CD4-positive, alpha-beta T cell treated with Interleukin-10 for 1 hour (primary cell): ENCODE data around the gene MACROD1.

Source experiments
- DNase-seq: peaks from one replicate; pipeline ENCODE4 v3.0.0-alpha.2; 2020

MACROD1 gene

GRCh38 chr11:64089493-64089892 is 76.4 kb downstream of the MACROD1 start:
- DNase-seq = no peak

DNA sequence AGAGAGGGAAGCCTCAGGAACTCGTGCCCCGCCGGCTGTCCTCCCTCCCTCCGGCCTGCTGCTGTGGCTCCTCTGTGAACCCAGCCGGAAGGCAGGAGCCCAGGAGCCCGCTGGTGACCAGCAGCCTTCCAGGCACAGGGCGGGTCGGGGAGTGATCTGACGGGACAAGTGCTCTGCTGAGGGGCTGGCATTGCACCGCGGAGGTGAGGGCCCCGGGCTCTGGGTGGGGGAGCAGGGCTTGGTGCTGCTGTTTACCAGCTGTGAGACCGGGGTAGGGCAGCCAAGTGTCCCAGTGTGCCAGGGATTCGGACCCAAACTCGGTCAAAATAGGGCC is 76.9 kb downstream of the MACROD1 start:
- no peak for DNase-seq

DNA sequence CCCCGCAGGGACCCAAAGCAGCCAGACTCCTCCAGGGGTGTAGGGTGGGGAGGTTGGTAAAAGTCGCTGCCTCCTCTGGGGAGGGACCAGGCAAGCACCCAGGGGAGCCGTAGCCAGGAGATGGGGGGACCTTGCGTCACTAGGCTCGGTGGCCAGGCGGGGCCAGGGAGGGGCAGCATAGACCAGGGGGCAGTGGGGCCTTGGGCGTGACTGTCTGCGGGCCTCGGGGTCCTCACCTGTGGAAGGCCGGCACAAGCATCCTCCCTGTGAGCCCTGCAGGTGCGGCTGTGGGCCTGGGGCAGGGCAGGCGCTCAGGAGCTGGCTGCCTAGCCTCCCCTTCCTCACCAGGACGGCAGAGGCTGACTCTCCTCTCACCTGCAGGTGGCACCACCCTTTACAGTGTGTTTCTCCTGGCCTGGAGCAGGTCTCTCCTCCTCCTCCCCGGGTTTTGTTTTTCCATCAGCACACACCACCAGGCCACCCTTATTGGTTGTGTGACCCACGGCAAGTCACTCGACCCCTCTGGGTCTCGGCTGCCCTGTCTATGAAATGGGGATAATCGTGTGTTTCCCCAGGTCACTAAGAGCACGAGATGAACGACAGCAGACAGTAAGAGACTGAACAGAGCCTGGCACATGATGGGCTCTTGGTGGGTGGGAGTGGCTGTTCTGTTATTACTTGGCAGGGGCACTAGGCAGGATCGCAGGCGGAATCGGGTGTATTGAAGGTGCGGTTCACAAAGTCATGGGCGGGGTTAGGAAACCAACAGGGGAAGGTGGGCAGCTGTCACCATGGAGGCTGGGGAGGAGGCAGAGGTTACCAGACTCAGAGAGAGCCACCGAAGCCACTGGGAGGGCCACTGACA is 77.5 kb downstream of the MACROD1 start:
- DNase-seq = no peak

GRCh38 chr11:64086258-64087123 is 79.4 kb downstream of the MACROD1 start:
- no peak for DNase-seq

DNA sequence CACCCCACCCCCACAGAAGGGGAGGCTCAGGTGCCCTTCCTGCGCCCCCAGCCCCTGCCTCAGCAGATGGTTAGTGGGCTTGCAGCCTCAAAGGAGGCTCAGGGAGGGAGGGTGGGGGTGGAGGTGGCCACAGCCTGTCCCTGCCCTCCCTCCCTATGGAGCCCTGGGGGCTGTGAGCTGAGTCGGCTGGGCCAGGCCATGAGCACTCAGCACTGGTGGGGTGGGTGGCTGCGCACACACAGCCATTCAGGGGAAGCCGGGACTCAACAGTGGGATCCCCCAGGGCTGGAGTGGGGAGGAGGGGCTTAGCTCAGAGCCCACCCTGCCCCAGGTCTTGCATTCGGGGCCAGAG is 80.0 kb downstream of the MACROD1 start:
- no peak for DNase-seq

- DNase-seq = no peak
Measured at GRCh38 chr11:64084951-64085710, 80.8 kb downstream of the MACROD1 start.

DNA sequence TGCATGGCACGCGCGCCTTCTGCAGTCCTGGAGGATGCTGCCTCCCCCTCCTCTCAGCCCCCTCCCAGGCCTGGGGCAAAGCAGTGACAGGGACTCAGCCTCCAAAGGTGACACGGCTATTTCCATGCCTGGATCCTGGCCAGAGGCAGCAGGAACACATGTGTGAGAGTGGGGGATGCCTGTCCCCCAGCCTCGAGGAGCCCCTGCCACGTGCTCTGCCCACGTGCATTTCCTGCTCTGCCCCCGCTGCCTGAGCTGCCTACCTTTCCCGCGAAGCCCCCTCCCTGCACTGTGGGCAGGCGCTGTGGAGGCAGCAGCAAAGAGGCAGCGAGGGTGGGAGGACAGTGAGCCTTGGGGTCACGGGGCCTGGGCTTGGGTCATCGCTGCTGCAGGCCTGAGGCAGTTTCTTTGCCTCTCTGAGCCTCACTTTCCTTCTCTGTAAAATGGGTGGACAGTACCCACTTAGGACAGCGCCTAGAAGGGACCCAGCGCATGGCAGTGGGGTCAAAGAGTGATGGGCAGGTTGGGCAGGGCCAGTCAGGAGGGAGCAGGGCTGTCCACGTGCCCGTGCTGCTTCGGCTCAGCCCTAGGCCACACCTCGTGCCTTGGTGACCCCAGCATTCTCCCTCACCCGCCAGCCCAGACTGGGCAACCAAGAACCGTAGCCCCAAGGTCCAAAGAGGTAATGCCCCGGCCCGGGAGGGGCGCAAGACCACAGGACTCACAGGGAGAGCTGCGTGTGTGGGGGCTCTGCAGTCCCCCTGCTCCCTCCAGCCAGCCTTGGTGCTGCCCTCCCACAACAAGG is 81.6 kb downstream of the MACROD1 start:
- DNase-seq = no peak

GRCh38 chr11:64083398-64084080 is 82.4 kb downstream of the MACROD1 start:
- no peak for DNase-seq

GRCh38 chr11:64081745-64082442 is 84.0 kb downstream of the MACROD1 start:
- DNase-seq = no peak

DNA sequence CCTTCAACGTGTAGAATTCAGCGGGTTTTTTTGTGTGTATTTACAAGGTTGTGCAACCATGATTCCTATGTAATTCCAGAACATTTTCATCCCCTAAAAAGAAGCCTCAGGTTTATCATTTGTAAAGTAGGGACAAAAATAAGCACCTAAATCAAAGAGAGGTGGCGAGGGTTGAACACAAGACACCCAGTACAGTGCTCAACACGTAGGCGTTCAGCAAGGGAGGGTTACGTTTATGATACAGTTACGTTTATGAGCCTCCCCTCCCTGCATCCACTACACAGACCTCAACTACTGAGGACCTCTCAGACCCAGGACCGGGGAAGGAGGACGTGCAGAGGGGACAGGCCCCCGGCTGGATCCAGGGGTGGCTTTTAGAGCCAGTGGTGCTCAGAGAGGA is 85.5 kb downstream of the MACROD1 start:
- DNase-seq = no peak

DNA sequence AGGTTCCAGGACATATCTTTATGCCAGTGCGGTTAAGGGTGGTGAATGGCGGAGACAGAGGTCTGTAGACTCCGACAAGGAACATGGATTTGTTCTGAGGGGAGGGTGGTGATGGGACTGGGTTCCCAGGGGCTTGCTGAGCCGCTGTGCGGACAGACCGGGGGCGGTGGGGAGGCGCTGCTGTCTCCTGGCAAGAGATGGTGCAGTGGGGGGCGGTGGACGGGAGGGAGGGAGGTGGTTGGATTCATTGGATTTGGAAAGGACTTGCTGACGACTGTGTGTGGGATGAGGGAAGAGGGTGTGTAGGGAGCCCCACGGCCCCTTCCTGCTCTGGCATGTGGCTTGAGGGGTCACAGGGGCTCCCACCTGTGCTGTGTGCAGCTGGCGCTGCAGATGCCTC is 87.0 kb downstream of the MACROD1 start:
- DNase-seq = no peak

GRCh38 chr11:64078284-64078683 is 87.6 kb downstream of the MACROD1 start:
- DNase-seq = no peak

DNA sequence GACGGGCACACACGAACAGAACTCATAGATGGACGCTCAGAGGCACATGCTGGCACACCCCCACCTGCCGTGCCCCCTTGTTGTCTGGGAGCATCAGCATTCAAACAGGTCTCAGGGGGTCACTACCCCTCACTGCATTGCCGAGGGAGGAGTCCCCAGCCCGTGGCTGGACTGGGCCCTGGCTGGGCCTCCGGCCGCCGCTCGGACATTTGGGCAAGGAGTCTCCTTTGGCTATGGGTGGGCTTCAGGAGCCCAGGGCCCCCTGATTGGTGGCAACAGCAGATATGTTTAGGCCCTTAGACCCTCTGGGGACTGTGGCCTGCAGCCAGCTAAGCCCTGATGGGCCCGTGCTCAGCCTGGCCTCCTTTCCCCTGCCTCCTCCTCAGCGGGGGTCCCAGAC is 88.3 kb downstream of the MACROD1 start:
- DNase-seq = no peak

DNA sequence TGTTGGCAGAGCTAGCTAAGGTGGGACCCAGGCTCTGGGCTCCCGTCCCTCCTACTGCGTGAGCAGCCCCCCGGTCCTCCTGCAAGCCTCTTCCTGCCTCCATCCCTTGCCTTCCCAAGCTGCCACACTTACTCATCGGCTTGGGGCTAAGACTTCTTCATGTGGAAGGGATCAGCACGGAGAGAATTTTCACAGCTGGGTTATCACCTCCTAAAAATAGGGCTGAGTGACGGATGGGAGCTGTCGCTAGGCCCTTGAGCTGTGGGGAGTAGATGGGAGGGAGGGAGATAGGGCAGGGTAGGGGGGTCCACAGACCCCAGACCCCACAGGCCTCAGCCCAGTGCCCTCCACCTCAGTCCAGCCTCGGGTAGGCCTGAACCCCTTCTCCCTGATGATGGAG is 89.2 kb downstream of the MACROD1 start:
- DNase-seq = no peak

- peak; percentile 17 for DNase-seq
Measured at GRCh38 chr11:64074239-64074638, 91.7 kb downstream of the MACROD1 start.

DNA sequence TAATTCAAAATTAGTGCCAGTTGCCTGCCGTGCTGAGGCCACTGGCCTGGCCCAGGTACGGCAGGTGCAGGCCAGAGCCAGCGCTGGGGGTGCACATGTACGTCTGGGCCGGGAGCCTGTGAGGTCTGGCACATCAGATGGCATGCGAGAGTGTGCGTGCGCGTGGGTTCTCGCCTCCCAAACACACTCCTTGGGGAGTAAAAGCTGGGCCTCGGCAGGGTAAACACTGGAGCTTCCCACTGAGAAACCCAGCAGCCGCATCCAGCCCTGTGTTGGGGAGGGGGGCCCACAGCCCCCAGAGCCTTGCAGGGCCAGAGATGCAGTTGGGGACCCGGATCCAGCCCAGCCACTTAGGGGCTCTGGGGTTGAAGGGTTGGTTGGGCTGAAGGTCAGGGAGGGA is 92.4 kb downstream of the MACROD1 start:
- DNase-seq = no peak

GRCh38 chr11:64072871-64073270 is 93.0 kb downstream of the MACROD1 start:
- DNase-seq = no peak

DNA sequence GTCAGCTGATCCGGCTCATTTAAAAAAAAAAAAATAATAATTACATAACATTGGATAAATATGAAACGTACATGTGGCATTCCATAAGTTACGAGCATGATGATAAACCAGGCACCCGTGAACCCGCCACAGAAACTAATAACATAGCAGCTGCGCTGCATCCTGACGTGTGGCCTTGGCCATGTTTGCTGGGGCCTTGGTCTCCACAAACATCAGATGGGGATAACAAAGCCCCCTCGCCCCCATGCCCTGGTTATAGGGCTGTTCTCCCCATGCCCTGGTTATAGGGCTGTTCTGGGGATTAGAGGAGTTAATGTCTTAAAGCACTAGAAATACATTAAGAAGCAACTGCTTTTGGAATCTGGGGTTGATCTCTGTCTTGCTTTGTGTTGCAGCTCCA is 93.5 kb downstream of the MACROD1 start:
- DNase-seq = no peak

GRCh38 chr11:64071849-64072248 is 94.1 kb downstream of the MACROD1 start:
- DNase-seq = no peak

- DNase-seq = no peak
Measured at GRCh38 chr11:64070314-64070681, 95.6 kb downstream of the MACROD1 start.
